ENCODE measurements around the gene ETV7. TPM values are rescaled to one million over a fixed set of nuclear protein-coding genes. Genes with fewer than 3 reads are reported as not detected.
A peak's percentile ranks its signal among the peaks of the same experiment; 100 is the strongest.

The ETV7 gene
- total RNA-seq, 8 experiments from 2014 or later, result 0.29 to 10.8 (median 0.41) TPM; not detected in 2

DNA sequence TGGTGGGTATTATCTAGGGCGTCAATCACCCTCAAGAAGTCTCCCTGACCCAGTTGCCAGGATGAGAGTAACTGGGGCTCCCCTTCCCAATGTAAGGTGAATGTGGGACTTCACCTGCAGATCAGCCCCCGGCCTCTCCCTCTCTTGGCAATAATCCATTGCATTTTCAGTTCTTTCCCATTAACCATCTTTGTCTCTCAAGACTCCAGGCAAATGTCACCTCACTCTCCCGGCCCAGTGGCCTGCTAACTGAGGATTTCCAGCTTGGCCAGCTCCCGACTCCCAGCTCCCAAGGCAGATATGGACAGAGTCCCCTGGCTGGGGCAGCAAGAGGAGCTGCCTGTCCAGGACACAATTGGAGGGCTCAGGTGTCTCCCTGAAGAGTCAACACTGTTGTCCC is 7.3 kb downstream of the ETV7 start:
- no peaks in the 10 kb centered on the region for H3K4me1 ChIP-seq (replicated peaks in 1 of 2)
- WGBS, 10 experiments, result 65 to 100% (median 84%) methylated on average over 1 to 4 of the region's 4 CpGs; no CpG with 5 or more reads in 4 of the 10 experiments
- H3K4me3 ChIP-seq, result no peak overlapping the region
- H3K27ac ChIP-seq, result no peak overlapping the region
- in situ Hi-C loops (cut with MboI; ENCODE audit: low pct_unique_long_range_greater_than_20kb in 2 of 9, low sequenced_read_pairs in 9 of 9, unreplicated experiment in 9 of 9), result no loop called here
- no peak for ATAC-seq (replicated peaks in 6 of 8)

- ATAC-seq (replicated peaks in 6 of 8), result no peak
- 73 to 100% (median 97%) methylated on average over 1 to 9 of the region's 10 CpGs; no CpG with 5 or more reads in 3 of the 10 experiments for WGBS, 10 experiments
- in situ Hi-C loops (cut with MboI; ENCODE audit: low pct_unique_long_range_greater_than_20kb in 2 of 9, low sequenced_read_pairs in 9 of 9, unreplicated experiment in 9 of 9), result no loop called here
- H3K27ac ChIP-seq, result no peak overlapping the region
- H3K4me3 ChIP-seq, result no peak overlapping the region
- H3K4me1 ChIP-seq (replicated peaks in 1 of 2), result no peaks in the 10 kb centered on the region
Measured at GRCh38 chr6:36378936-36379335, 8.5 kb downstream of the ETV7 start.

- WGBS, 10 experiments, result 64 to 100% (median 89%) methylated on average over 2 to 4 of the region's 4 CpGs
- no peaks in the 10 kb centered on the region for H3K4me1 ChIP-seq (replicated peaks in 1 of 2)
- in situ Hi-C loops (cut with MboI; ENCODE audit: low pct_unique_long_range_greater_than_20kb in 2 of 9, low sequenced_read_pairs in 9 of 9, unreplicated experiment in 9 of 9), result no loop called here
Measured at GRCh38 chr6:36378243-36378920, 9.1 kb downstream of the ETV7 start.

GRCh38 chr6:36377594-36377993 is 9.9 kb downstream of the ETV7 start:
- in situ Hi-C loops (cut with MboI; ENCODE audit: low pct_unique_long_range_greater_than_20kb in 2 of 9, low sequenced_read_pairs in 9 of 9, unreplicated experiment in 9 of 9), result no loop called here
- Histone ChIP-seq H3K4me1 (replicated peaks in 1 of 2) (no peaks in the 10 kb centered on the region), H3K4me3 (no peak overlapping the region), H3K27ac (no peak overlapping the region)
- WGBS, 10 experiments, result 0 to 70% (median 21%) methylated on average over 1 to 5 of the region's 5 CpGs; no CpG with 5 or more reads in 6 of the 10 experiments
- ATAC-seq (replicated peaks in 6 of 8), result peak in 1 of 8 experiments; percentile 13

More at GRCh38 chr6:36378243-36378920, 9.1 kb downstream of the ETV7 start:
- no peak for ATAC-seq (replicated peaks in 6 of 8)
- H3K27ac ChIP-seq, result no peak overlapping the region
- H3K4me3 ChIP-seq, result no peak overlapping the region

DNA sequence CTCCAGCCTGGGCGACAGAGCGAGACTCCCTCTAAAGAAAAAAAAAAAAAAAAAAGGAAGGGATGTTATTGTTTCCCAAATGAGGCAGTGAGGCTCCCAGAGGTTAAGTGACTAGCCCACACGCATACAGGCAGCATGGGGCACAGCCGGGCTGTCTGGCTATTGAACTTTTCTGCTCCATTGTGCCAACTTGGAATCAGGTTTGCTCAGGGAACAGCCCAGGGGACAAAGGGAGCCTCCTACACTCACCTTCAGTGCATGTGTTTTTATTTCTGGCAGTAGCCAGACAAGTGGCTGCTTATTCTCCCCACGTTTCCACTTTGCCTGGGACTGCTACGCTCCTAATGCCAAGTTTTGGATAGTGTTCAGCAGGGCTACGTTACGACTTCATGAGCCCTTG is 10.7 kb downstream of the ETV7 start:
- in situ Hi-C loops (cut with MboI; ENCODE audit: low pct_unique_long_range_greater_than_20kb in 2 of 9, low sequenced_read_pairs in 9 of 9, unreplicated experiment in 9 of 9), result no loop called here
- Histone ChIP-seq H3K4me3 (no peak overlapping the region), H3K4me1 (replicated peaks in 1 of 2) (no peaks in the 10 kb centered on the region), H3K27ac (no peak overlapping the region)
- peak in 1 of 8 experiments; percentile 16 for ATAC-seq (replicated peaks in 6 of 8)
- WGBS, 10 experiments, result 17 to 100% (median 67%) methylated on average over 1 to 8 of the region's 8 CpGs; no CpG with 5 or more reads in 3 of the 10 experiments

DNA sequence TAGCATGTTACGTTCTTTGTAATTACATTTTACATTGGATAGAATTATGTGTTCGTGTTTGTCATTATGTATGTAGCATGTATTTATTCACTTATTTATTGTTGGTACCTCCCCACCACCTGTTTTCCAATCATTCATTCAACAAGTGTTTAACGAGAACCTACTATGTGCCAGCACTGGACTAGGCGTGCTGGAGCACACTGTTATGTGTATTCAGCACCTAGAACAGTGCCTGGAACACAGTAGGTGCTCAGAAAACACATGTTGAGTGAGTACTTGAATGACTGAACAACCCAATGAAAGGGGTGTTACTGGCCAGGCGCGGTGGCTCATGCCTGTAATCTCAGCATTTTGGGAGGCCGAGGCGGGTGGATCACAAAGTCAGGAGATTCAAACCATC is 11.3 kb downstream of the ETV7 start:
- in situ Hi-C loops (cut with MboI; ENCODE audit: low pct_unique_long_range_greater_than_20kb in 2 of 9, low sequenced_read_pairs in 9 of 9, unreplicated experiment in 9 of 9), result no loop called here
- no peak for ATAC-seq (replicated peaks in 6 of 8)
- Histone ChIP-seq H3K4me1 (replicated peaks in 1 of 2) (no peaks in the 10 kb centered on the region), H3K27ac (no peak overlapping the region), H3K4me3 (no peak overlapping the region)
- WGBS, 10 experiments, result 29 to 100% (median 89%) methylated on average over 1 to 7 of the region's 8 CpGs; no CpG with 5 or more reads in 2 of the 10 experiments

DNA sequence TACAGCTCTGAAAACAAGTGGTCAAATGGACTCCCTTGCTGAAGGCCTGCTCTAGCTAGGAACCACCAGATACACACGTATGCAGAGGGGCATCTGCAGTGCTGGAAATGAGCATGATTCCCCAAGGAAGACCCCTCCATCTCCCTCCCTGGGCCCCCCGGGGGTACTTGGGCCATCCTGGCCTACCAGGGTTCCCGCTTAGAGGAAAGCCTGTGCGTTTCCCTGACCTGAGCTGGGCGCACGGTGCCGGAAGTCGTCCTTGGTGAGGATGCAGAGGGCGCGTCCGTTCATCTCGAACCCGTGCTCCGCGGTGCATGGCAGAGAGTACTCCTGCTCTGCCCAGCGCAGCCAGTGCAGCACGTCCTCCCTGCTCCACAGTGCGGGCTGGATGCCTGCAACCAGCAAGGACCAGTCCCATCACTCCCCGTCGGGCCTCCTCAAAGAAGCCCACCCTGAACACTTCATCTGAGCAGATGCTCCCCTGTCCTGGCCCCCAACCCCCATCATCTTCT is 11.8 kb downstream of the ETV7 start:
- H3K4me1 ChIP-seq (replicated peaks in 1 of 2), result no peaks in the 10 kb centered on the region
- ATAC-seq (replicated peaks in 6 of 8), result no peak
- no peak overlapping the region for H3K27ac ChIP-seq
- 90 to 96% (median 92%) methylated on average over 2 to 11 of the region's 20 CpGs; no CpG with 5 or more reads in 7 of the 10 experiments for WGBS, 10 experiments
- in situ Hi-C loops (cut with MboI; ENCODE audit: low pct_unique_long_range_greater_than_20kb in 2 of 9, low sequenced_read_pairs in 9 of 9, unreplicated experiment in 9 of 9), result no loop called here
- no peak overlapping the region for H3K4me3 ChIP-seq

DNA sequence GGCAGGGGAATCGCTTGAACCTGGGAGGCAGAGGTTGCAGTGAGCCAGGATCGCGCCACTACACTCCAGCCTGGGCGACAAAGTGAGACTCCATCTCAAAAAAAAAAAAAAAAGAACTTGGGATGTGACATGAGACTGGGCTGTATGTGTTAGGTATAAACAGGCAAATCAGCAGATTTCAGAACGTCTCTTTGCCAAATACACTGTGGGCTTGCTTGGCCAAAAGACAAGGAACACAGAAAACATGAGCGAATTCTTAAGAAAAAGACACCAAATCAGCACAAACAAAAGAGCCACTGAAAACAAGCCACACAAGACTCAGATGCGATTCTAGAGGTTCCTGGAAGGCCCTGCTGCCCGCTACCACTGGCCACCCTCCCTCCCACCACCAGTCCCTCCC is 12.5 kb downstream of the ETV7 start:
- no peak overlapping the region for H3K27ac ChIP-seq
- no peaks in the 10 kb centered on the region for H3K4me1 ChIP-seq (replicated peaks in 1 of 2)
- 0 to 92% (median 69%) methylated on average over 2 to 8 of the region's 8 CpGs; no CpG with 5 or more reads in 4 of the 10 experiments for WGBS, 10 experiments
- no peak for ATAC-seq (replicated peaks in 6 of 8)
- in situ Hi-C loops (cut with MboI; ENCODE audit: low pct_unique_long_range_greater_than_20kb in 2 of 9, low sequenced_read_pairs in 9 of 9, unreplicated experiment in 9 of 9), result loop anchor here in 3 of 9 experiments (25.0 kb wide), 1 partner anchor 238 kb away; the partner anchor contains the start of gene MAPK13 (in 3 of the 3)
- H3K4me3 ChIP-seq, result no peak overlapping the region

DNA sequence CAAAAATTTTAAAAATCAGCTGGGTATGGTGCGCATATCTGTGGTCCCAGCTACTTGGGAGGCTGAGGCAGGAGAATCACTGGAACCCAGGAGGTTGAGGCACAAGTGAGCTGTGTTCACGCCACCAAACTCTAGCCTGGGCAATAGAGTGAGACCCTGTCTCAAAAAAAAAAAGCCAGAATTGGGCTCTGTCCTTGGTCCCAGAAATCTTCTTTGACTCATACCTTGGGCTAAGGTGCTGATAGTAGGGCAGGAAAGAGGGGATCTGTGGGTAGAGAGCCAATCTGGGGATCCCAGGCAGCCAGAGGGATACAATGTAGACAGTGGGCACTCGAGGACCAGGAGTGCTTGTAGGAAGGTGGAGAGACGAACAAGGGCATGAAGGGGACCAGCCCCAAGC is 13.3 kb downstream of the ETV7 start:
- ATAC-seq (replicated peaks in 6 of 8), result no peak
- in situ Hi-C loops (cut with MboI; ENCODE audit: low pct_unique_long_range_greater_than_20kb in 2 of 9, low sequenced_read_pairs in 9 of 9, unreplicated experiment in 9 of 9), result loop anchor here in 3 of 9 experiments (25.0 kb wide), 1 partner anchor 237 kb away; the partner anchor contains the start of gene MAPK13 (in 3 of the 3)
- no peak overlapping the region for H3K27ac ChIP-seq
- WGBS, 10 experiments, result 80 to 100% (median 90%) methylated on average over 1 to 2 of the region's 4 CpGs; no CpG with 5 or more reads in 5 of the 10 experiments
- H3K4me3 ChIP-seq, result no peak overlapping the region
- no peaks in the 10 kb centered on the region for H3K4me1 ChIP-seq (replicated peaks in 1 of 2)

DNA sequence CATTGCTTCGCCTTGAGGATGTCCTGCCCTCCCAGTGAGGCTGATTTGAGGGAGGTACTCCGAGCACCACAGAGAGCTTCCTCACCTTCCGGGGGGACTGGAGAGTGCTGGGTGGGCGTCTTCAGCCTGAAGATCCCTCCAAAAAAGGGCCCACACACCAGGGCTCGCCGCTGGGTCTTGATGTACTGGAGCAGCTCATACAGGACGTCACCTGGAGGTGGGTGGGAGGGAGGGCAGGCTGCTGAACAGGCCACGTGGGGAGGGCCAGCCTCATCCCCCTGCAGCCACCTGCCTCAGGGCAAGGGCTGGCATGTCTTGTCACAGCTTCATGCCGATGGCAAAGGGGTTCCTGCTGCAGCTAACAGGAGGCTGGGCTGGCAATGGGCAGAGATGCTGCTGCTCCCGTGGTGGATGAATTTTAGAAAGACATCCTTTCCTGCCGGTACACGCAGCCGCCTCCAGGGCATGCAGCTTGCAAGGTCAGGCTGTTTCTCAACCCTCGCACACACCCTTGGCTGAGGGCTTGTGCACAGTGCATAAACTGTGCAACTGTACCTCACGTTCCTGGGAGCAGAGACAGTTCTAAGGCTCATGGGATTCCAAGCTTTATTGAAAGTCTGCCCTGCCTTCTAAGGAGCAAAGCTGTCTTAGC is 14.0 kb downstream of the ETV7 start:
- Histone ChIP-seq H3K27ac (peak overlapping the region in 1 of 2 donors; percentile 36), H3K4me3 (no peak overlapping the region), H3K4me1 (replicated peaks in 1 of 2) (no peaks in the 10 kb centered on the region)
- in situ Hi-C loops (cut with MboI; ENCODE audit: low pct_unique_long_range_greater_than_20kb in 2 of 9, low sequenced_read_pairs in 9 of 9, unreplicated experiment in 9 of 9), result loop anchor here in 3 of 9 experiments (25.0 kb wide), 1 partner anchor 236 kb away; the partner anchor contains the start of gene MAPK13 (in 3 of the 3)
- 0 to 80% (median 39%) methylated on average over 1 to 6 of the region's 15 CpGs; no CpG with 5 or more reads in 4 of the 10 experiments for WGBS, 10 experiments
- ATAC-seq (replicated peaks in 6 of 8), result peak in 6 of 8 experiments; percentile 43 to 90 (median 69)

GRCh38 chr6:36372088-36372487 is 15.4 kb downstream of the ETV7 start:
- no peak overlapping the region for H3K4me3 ChIP-seq
- no peak overlapping the region for H3K27ac ChIP-seq
- 73 to 100% (median 87%) methylated on average over 2 to 6 of the region's 6 CpGs; no CpG with 5 or more reads in 3 of the 10 experiments for WGBS, 10 experiments
- H3K4me1 ChIP-seq (replicated peaks in 1 of 2), result no peaks in the 10 kb centered on the region
- no peak for ATAC-seq (replicated peaks in 6 of 8)
- in situ Hi-C loops (cut with MboI; ENCODE audit: low pct_unique_long_range_greater_than_20kb in 2 of 9, low sequenced_read_pairs in 9 of 9, unreplicated experiment in 9 of 9), result loop anchor here in 3 of 9 experiments (25.0 kb wide), 1 partner anchor 235 kb away; the partner anchor contains the start of gene MAPK13 (in 3 of the 3)

- no peak overlapping the region for H3K4me3 ChIP-seq
- WGBS, 10 experiments, result 85 to 97% methylated on average over 5 to 7 of the region's 9 CpGs; no CpG with 5 or more reads in 8 of the 10 experiments
- H3K27ac ChIP-seq, result no peak overlapping the region
- in situ Hi-C loops (cut with MboI; ENCODE audit: low pct_unique_long_range_greater_than_20kb in 2 of 9, low sequenced_read_pairs in 9 of 9, unreplicated experiment in 9 of 9), result loop anchor here in 3 of 9 experiments (25.0 kb wide), 1 partner anchor 234 kb away; the partner anchor contains the start of gene MAPK13 (in 3 of the 3)
- H3K4me1 ChIP-seq (replicated peaks in 1 of 2), result no peaks in the 10 kb centered on the region
- ATAC-seq (replicated peaks in 6 of 8), result no peak
Measured at GRCh38 chr6:36371211-36371610, 16.3 kb downstream of the ETV7 start.

DNA sequence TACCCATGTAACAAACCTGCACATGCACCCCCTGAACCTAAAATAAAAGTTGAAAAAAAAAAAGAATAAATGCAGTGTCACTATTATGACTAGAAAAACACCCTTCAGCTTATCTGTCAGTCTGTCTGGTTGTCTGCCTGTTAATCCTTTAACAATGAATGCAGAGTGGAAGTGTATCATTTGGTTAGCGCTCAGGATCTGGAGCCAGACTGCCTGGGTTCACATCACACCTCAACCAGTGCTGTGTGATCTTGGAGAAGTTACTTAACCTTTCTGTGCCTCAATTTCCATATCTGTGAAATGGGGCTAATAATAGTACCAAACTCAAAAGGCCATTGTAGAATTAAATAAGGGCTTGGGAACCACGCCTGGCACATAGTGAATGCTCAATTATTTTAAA is 16.8 kb downstream of the ETV7 start:
- in situ Hi-C loops (cut with MboI; ENCODE audit: low pct_unique_long_range_greater_than_20kb in 2 of 9, low sequenced_read_pairs in 9 of 9, unreplicated experiment in 9 of 9), result loop anchor here in 3 of 9 experiments (25.0 kb wide), 1 partner anchor 233 kb away; the partner anchor contains the start of gene MAPK13 (in 3 of the 3)
- 29 to 100% (median 96%) methylated on average over 1 to 2 of the region's 2 CpGs; no CpG with 5 or more reads in 4 of the 10 experiments for WGBS, 10 experiments
- no peaks in the 10 kb centered on the region for H3K4me1 ChIP-seq (replicated peaks in 1 of 2)
- ATAC-seq (replicated peaks in 6 of 8), result no peak
- no peak overlapping the region for H3K27ac ChIP-seq
- no peak overlapping the region for H3K4me3 ChIP-seq

Measured in motor neuron (in vitro differentiated cells).